ENCODE results near the gene ST3GAL4. TPM values are rescaled to one million over a fixed set of nuclear protein-coding genes. Genes with fewer than 3 reads are reported as not detected.

Gene ST3GAL4
- polyA plus RNA-seq, 1 donor (not counting 4 experiments of a cell fraction or from before 2014, with no cell fraction given), result 24.6 TPM

DNA sequence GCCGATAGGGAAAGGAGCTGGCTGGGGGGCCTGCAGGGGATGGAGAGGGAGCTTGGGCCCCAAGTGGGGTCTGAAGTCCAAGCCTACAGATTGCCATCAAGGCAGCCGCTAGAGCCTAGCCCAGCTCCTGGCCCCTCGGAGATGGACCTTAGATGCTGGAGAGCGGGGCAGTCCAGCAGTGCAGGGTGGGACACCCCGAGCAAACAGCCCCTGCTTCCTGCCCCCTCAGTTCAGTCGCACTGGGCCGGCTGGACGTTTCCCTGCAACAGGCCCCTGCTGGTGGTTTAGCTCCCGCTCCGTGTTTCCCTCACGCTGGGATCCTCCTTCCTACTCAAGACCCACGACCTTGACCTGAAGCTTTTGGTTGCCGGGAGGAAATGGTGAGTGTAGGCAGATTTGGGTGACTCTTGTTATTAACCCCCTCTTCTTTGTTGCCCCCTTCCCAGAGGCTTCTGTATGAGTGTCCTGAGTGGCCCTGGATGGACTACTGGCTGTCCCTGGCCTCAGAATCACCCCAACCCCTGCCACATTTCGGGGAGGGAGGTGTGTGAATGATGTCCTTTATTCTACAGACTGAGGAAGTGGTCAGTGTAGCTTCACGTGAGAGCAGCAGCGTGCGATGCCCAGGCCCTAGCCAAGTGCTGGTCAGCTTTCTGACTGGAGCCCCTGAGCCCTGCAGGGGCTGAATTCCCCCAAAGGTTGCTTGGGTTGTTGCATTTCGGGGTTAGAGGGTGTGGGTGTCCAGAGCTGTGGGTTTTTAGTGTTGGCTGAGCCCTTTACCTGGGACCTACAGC is 2.7 kb downstream of the ST3GAL4 start:
- TF ChIP-seq EZH2 (IDR thresholded peaks at IDR 0.05; ENCODE audit: low read length), result no peak
- TF ChIP-seq, protein P1, sequence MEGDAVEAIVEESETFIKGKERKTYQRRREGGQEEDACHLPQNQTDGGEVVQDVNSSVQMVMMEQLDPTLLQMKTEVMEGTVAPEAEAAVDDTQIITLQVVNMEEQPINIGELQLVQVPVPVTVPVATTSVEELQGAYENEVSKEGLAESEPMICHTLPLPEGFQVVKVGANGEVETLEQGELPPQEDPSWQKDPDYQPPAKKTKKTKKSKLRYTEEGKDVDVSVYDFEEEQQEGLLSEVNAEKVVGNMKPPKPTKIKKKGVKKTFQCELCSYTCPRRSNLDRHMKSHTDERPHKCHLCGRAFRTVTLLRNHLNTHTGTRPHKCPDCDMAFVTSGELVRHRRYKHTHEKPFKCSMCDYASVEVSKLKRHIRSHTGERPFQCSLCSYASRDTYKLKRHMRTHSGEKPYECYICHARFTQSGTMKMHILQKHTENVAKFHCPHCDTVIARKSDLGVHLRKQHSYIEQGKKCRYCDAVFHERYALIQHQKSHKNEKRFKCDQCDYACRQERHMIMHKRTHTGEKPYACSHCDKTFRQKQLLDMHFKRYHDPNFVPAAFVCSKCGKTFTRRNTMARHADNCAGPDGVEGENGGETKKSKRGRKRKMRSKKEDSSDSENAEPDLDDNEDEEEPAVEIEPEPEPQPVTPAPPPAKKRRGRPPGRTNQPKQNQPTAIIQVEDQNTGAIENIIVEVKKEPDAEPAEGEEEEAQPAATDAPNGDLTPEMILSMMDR (optimal IDR thresholded peaks at IDR 0.05 in 1 of 3, IDR thresholded peaks at IDR 0.05 in 1 of 3, conservative IDR thresholded peaks at IDR 0.05 in 1 of 3; ENCODE audit: extremely low read depth in 1 of 3, insufficient read depth in 2 of 3, low read length in 3 of 3), result no peak
- H3K9me1 ChIP-seq (ENCODE audit: control insufficient read depth, extremely low read depth, insufficient read depth, low read length), result no peaks in the 10 kb centered on the region
- peaks cover 46% of the 10 kb centered on the region for H3K4me1 ChIP-seq (ENCODE audit: control insufficient read depth, extremely low read depth, insufficient read depth, low read length)
- no peak overlapping the region for H3K4me3 ChIP-seq (ENCODE audit: control insufficient read depth in 2 of 3, extremely low read depth in 1 of 3, insufficient read depth in 2 of 3, low read depth in 1 of 3, low read length in 3 of 3)
- H3K27ac ChIP-seq (ENCODE audit: control insufficient read depth, insufficient read depth, low read length), result no peak overlapping the region
- no peaks in the 10 kb centered on the region for H4K20me1 ChIP-seq (ENCODE audit: control insufficient read depth, extremely low read depth, insufficient read depth, low read length)
- FAIRE-seq (no peak), DNase-seq (ENCODE audit: low read depth, low spot score) (no peak)
- H3K79me2 ChIP-seq (ENCODE audit: control insufficient read depth, insufficient read depth, low read length), result peaks cover 61% of the 10 kb centered on the region
- H2AFZ ChIP-seq (ENCODE audit: control insufficient read depth, low read length), result no peak overlapping the region
- H3K27me3 ChIP-seq (ENCODE audit: control insufficient read depth, extremely low read depth, insufficient read depth, low read length), result no peaks in the 10 kb centered on the region
- no peaks in the 10 kb centered on the region for H3K9me3 ChIP-seq (ENCODE audit: control insufficient read depth, low read depth, low read length)
- peaks cover 0 to 4% of the 10 kb centered on the region in 2 experiments for H3K36me3 ChIP-seq (ENCODE audit: control insufficient read depth in 2 of 2, extremely low read depth in 1 of 2, insufficient read depth in 2 of 2, low read length in 2 of 2)
- dilution Hi-C loops (cut with MboI; ENCODE audit: extremely low pct_ligation_motif_present, low sequenced_read_pairs), result no loop called here
- no peak overlapping the region for H3K4me2 ChIP-seq (ENCODE audit: control insufficient read depth, extremely low read depth, insufficient read depth, low read depth, low read length)
- H3K9ac ChIP-seq (ENCODE audit: control insufficient read depth, extremely low read depth, insufficient read depth, low read length), result no peak overlapping the region

- Histone ChIP-seq H3K9me1 (ENCODE audit: control insufficient read depth, extremely low read depth, insufficient read depth, low read length) (no peaks in the 10 kb centered on the region), H2AFZ (ENCODE audit: control insufficient read depth, low read length) (no peak overlapping the region), H3K36me3 (ENCODE audit: control insufficient read depth in 2 of 2, extremely low read depth in 1 of 2, insufficient read depth in 2 of 2, low read length in 2 of 2) (peaks cover under 1 to 4% of the 10 kb centered on the region in 2 experiments), H3K27ac (ENCODE audit: control insufficient read depth, insufficient read depth, low read length) (no peak overlapping the region), H3K4me3 (ENCODE audit: control insufficient read depth in 2 of 3, extremely low read depth in 1 of 3, insufficient read depth in 2 of 3, low read depth in 1 of 3, low read length in 3 of 3) (no peak overlapping the region), H3K27me3 (ENCODE audit: control insufficient read depth, extremely low read depth, insufficient read depth, low read length) (no peaks in the 10 kb centered on the region), H4K20me1 (ENCODE audit: control insufficient read depth, extremely low read depth, insufficient read depth, low read length) (no peaks in the 10 kb centered on the region), H3K9me3 (ENCODE audit: control insufficient read depth, low read depth, low read length) (no peaks in the 10 kb centered on the region), H3K9ac (ENCODE audit: control insufficient read depth, extremely low read depth, insufficient read depth, low read length) (no peak overlapping the region), H3K4me1 (ENCODE audit: control insufficient read depth, extremely low read depth, insufficient read depth, low read length) (peaks cover 40% of the 10 kb centered on the region), H3K79me2 (ENCODE audit: control insufficient read depth, insufficient read depth, low read length) (peaks cover 66% of the 10 kb centered on the region), H3K4me2 (ENCODE audit: control insufficient read depth, extremely low read depth, insufficient read depth, low read depth, low read length) (no peak overlapping the region)
- no peak for TF ChIP-seq EZH2 (IDR thresholded peaks at IDR 0.05; ENCODE audit: low read length)
- TF ChIP-seq, protein P1 (optimal IDR thresholded peaks at IDR 0.05 in 1 of 3, IDR thresholded peaks at IDR 0.05 in 1 of 3, conservative IDR thresholded peaks at IDR 0.05 in 1 of 3; ENCODE audit: extremely low read depth in 1 of 3, insufficient read depth in 2 of 3, low read length in 3 of 3), result no peak
- FAIRE-seq, result no peak
- dilution Hi-C loops (cut with MboI; ENCODE audit: extremely low pct_ligation_motif_present, low sequenced_read_pairs), result no loop called here
- DNase-seq (ENCODE audit: low read depth, low spot score), result no peak
Measured at GRCh38 chr11:126358763-126359160, 3.3 kb downstream of the ST3GAL4 start.
